Suprapubic skin (tissue), 4 donors: ENCODE data around the gene PPIL3. TPM values are rescaled to one million over a fixed set of nuclear protein-coding genes. Genes with fewer than 3 reads are reported as not detected.

Experiments
- DNase-seq, 2 donors: peaks; one replicate each; pipeline ENCODE4 v3.0.0-alpha.2; 2019; ENCODE audit warnings: low spot score in 2 of 2
- H3K27ac ChIP-seq: fragments of 200-600 bp; sonication (generic); one replicate; pipeline ENCODE4 v1.5.1; 2019
- H3K27me3 ChIP-seq: fragments of 200-600 bp; sonication (generic); one replicate; pipeline ENCODE4 v1.5.1; 2019
- H3K36me3 ChIP-seq: fragments of 200-600 bp; sonication (generic); one replicate; pipeline ENCODE4 v1.5.1; 2019
- H3K4me1 ChIP-seq: fragments of 200-600 bp; sonication (generic); one replicate; pipeline ENCODE4 v1.5.1; 2019
- H3K4me3 ChIP-seq: fragments of 200-600 bp; sonication (generic); one replicate; pipeline ENCODE4 v1.5.1; 2019; ENCODE audit warnings: mild to moderate bottlenecking
- H3K9me3 ChIP-seq: fragments of 200-600 bp; sonication (generic); one replicate; pipeline ENCODE4 v1.5.1; 2019
- CTCF ChIP-seq, 2 donors: fragments of 200-600 bp in 1 of 2; fragments of 450-650 bp in 1 of 2; sonication (generic) in 1 of 2; IDR thresholded peaks; one replicate each; pipeline ENCODE4 v1.5.1; 2016 to 2019; ENCODE audit warnings: antibody characterized with exemption in 2 of 2, mild to moderate bottlenecking in 1 of 2, moderate library complexity in 1 of 2
- EP300 ChIP-seq: sonication (generic); formaldehyde crosslinking; IDR thresholded peaks from one replicate; pipeline ENCODE4 v1.6.1; 2017; ENCODE audit warnings: antibody characterized with exemption
- POLR2A ChIP-seq, 2 donors: fragments of 450-650 bp; IDR thresholded peaks; one replicate each; pipeline ENCODE4 v1.6.1; 2017; ENCODE audit warnings: antibody characterized with exemption in 2 of 2, mild to moderate bottlenecking in 2 of 2, moderate library complexity in 2 of 2
- POLR2AphosphoS5 ChIP-seq, 3 donors: sonication (generic); formaldehyde crosslinking; IDR thresholded peaks; one replicate each; pipeline ENCODE4 v1.6.1; 2017; ENCODE audit warnings: antibody characterized with exemption in 3 of 3
- WGBS: methylation state at CpG from one replicate; pipeline ENCODE4 v1.1.5; 2018; 5-methylcytosine and 5-hydroxymethylcytosine counted together
- total RNA-seq, 4 donors: library from RNA; depleted of rRNA; stranded (reverse); fragments of >200 nt; gene quantifications; one replicate each; pipeline ENCODE4 v1.1.0, GENCODE V29; 2016

PPIL3 gene
- total RNA-seq, 4 donors from 2014 or later, result 17.4 to 75.8 (median 22.5) TPM

- no peak for TF ChIP-seq POLR2AphosphoS5 (IDR thresholded peaks at IDR 0.05)
- no peak for TF ChIP-seq CTCF (IDR thresholded peaks at IDR 0.05)
- TF ChIP-seq POLR2A (IDR thresholded peaks at IDR 0.05), result no peak
- no peak for TF ChIP-seq EP300
- Histone ChIP-seq H3K4me3 (no peak overlapping the region), H3K27me3 (no peaks in the 10 kb centered on the region), H3K9me3 (no peaks in the 10 kb centered on the region), H3K4me1 (peaks cover 44% of the 10 kb centered on the region), H3K36me3 (peaks cover 83% of the 10 kb centered on the region), H3K27ac (no peak overlapping the region)
- no peak for DNase-seq
- WGBS, result 91% methylated on average over 8 of the region's 8 CpGs
Observed at GRCh38 chr2:200856806-200857205, 32.1 kb downstream of the PPIL3 start.

GRCh38 chr2:200852605-200853004 is 36.3 kb downstream of the PPIL3 start:
- WGBS, result 98% methylated on average over 2 of the region's 2 CpGs
- Histone ChIP-seq H3K27ac (no peak overlapping the region), H3K9me3 (no peaks in the 10 kb centered on the region)

GRCh38 chr2:200851398-200852248 is 37.3 kb downstream of the PPIL3 start:
- peak in 1 of 3 donors; percentile 30 for TF ChIP-seq POLR2AphosphoS5 (IDR thresholded peaks at IDR 0.05)
- no peak for TF ChIP-seq CTCF (IDR thresholded peaks at IDR 0.05)
- H3K4me3 ChIP-seq, result no peak overlapping the region
- H3K36me3 ChIP-seq, result peaks cover 55% of the 10 kb centered on the region
- WGBS, result 91% methylated on average over 6 of the region's 6 CpGs
- no peaks in the 10 kb centered on the region for H3K27me3 ChIP-seq
- no peaks in the 10 kb centered on the region for H3K9me3 ChIP-seq
- H3K4me1 ChIP-seq, result no peaks in the 10 kb centered on the region
- no peak overlapping the region for H3K27ac ChIP-seq
- no peak for DNase-seq

More at GRCh38 chr2:200852605-200853004, 36.3 kb downstream of the PPIL3 start:
- Histone ChIP-seq H3K4me1 (peaks cover 3% of the 10 kb centered on the region), H3K4me3 (no peak overlapping the region), H3K27me3 (no peaks in the 10 kb centered on the region), H3K36me3 (peaks cover 65% of the 10 kb centered on the region)
- no peak for DNase-seq
- TF ChIP-seq CTCF (IDR thresholded peaks at IDR 0.05) (no peak), POLR2A (IDR thresholded peaks at IDR 0.05) (no peak), POLR2AphosphoS5 (IDR thresholded peaks at IDR 0.05) (no peak), EP300 (no peak)

GRCh38 chr2:200850512-200851256 is 38.2 kb downstream of the PPIL3 start:
- no peak for DNase-seq
- no peak for TF ChIP-seq CTCF (IDR thresholded peaks at IDR 0.05)
- TF ChIP-seq POLR2AphosphoS5 (IDR thresholded peaks at IDR 0.05), result no peak
- peaks cover 45% of the 10 kb centered on the region for H3K36me3 ChIP-seq
- H3K27ac ChIP-seq, result no peak overlapping the region
- 88% methylated on average over 14 of the region's 14 CpGs for WGBS
- H3K4me1 ChIP-seq, result no peaks in the 10 kb centered on the region
- H3K27me3 ChIP-seq, result no peaks in the 10 kb centered on the region
- no peak overlapping the region for H3K4me3 ChIP-seq
- no peaks in the 10 kb centered on the region for H3K9me3 ChIP-seq

GRCh38 chr2:200847939-200848338 is 40.9 kb downstream of the PPIL3 start:
- 92% methylated on average over 4 of the region's 4 CpGs for WGBS

More at GRCh38 chr2:200847939-200848338, 40.9 kb downstream of the PPIL3 start:
- Histone ChIP-seq H3K4me1 (no peaks in the 10 kb centered on the region), H3K4me3 (no peak overlapping the region), H3K27ac (no peak overlapping the region), H3K27me3 (no peaks in the 10 kb centered on the region), H3K9me3 (no peaks in the 10 kb centered on the region), H3K36me3 (peaks cover 18% of the 10 kb centered on the region)
- DNase-seq, result no peak
- TF ChIP-seq CTCF (IDR thresholded peaks at IDR 0.05), result no peak
- no peak for TF ChIP-seq POLR2A (IDR thresholded peaks at IDR 0.05)
- no peak for TF ChIP-seq EP300
